ENCODE data around the gene WHRN. TPM values are rescaled to one million over a fixed set of nuclear protein-coding genes. Genes with fewer than 3 reads are reported as not detected.

WHRN gene
- total RNA-seq, 1 experiment from 2014 or later: 9.4 TPM

DNA sequence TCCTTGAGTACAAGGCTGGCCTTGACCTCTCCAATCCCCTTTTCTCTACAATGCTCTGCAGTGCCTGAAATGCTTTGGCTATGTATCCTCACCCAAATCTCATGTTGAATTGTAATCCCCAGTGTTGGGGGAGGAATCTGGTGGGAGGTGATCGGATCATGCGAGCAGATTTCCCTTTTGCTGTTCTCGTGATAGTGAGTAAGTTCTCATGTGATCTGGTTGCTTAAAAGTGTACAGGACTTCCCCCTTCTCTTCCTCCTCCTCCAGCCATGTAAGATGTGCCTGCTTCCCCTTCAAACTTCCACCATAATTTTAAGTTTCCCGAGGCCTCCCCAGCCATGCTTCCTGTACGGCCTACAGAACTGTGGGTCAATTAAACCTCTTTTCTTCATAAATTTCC, 89.0 kb downstream of the WHRN start:
- TF ChIP-seq, protein P1, sequence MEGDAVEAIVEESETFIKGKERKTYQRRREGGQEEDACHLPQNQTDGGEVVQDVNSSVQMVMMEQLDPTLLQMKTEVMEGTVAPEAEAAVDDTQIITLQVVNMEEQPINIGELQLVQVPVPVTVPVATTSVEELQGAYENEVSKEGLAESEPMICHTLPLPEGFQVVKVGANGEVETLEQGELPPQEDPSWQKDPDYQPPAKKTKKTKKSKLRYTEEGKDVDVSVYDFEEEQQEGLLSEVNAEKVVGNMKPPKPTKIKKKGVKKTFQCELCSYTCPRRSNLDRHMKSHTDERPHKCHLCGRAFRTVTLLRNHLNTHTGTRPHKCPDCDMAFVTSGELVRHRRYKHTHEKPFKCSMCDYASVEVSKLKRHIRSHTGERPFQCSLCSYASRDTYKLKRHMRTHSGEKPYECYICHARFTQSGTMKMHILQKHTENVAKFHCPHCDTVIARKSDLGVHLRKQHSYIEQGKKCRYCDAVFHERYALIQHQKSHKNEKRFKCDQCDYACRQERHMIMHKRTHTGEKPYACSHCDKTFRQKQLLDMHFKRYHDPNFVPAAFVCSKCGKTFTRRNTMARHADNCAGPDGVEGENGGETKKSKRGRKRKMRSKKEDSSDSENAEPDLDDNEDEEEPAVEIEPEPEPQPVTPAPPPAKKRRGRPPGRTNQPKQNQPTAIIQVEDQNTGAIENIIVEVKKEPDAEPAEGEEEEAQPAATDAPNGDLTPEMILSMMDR (IDR thresholded peaks at IDR 0.05; ENCODE audit: unreplicated experiment): no peak
- H3K27ac Mint-ChIP-seq (ENCODE audit: low read depth, unreplicated experiment): no peak overlapping the region
- no peaks in the 10 kb centered on the region for H3K27me3 Mint-ChIP-seq (ENCODE audit: insufficient read depth, unreplicated experiment)
- ChIA-PET CTCF (interaction anchor here (0.6 to 3.1 kb wide), 4 partner anchors 10 to 444 kb away, joined by 3 to 24 read pairs (median 4); no protein-coding TSS in a partner anchor), POLR2A (interaction anchor here (0.6 to 1.4 kb wide), 3 partner anchors 25 to 196 kb away, joined by 3 to 4 read pairs (median 3); no protein-coding TSS in a partner anchor)
- intact Hi-C loops (cut with micrococcal nuclease): no loop called here
- no peak for DNase-seq (ENCODE audit: unreplicated experiment)
- no peaks in the 10 kb centered on the region for H3K4me1 Mint-ChIP-seq (ENCODE audit: insufficient read depth, unreplicated experiment)
- peaks cover 7% of the 10 kb centered on the region for H3K36me3 Mint-ChIP-seq (ENCODE audit: insufficient read depth, unreplicated experiment)
- H3K9me3 Mint-ChIP-seq (ENCODE audit: unreplicated experiment): no peaks in the 10 kb centered on the region
- BruUV-seq (replicated peaks): no TSS peak
- no peak overlapping the region for H3K4me3 Mint-ChIP-seq (ENCODE audit: unreplicated experiment)

DNA sequence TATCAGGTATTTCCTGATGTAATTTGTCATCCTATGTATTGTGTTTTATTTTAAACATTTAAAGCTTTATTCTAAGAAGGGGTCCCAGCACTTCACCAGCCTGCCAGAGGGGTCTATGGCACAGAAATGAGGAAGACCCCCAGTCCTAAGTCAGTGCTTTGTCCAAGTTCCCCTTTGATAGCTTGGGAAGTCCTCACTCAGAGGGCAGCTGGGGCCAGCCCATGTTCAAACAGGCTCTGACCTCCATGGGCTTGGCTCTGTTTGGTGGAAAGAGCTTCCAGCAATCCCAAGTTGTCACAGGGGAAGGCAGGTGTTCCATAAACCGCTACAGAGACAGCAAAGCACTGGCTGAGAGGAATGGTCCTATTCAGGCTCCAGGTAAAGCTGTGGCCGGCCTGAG, 90.9 kb downstream of the WHRN start:
- Mint-ChIP-seq H3K4me1 (ENCODE audit: insufficient read depth, unreplicated experiment) (peaks cover 6% of the 10 kb centered on the region), H3K27ac (ENCODE audit: low read depth, unreplicated experiment) (no peak overlapping the region), H3K36me3 (ENCODE audit: insufficient read depth, unreplicated experiment) (peaks cover 7% of the 10 kb centered on the region), H3K9me3 (ENCODE audit: unreplicated experiment) (no peaks in the 10 kb centered on the region), H3K27me3 (ENCODE audit: insufficient read depth, unreplicated experiment) (no peaks in the 10 kb centered on the region), H3K4me3 (ENCODE audit: unreplicated experiment) (no peak overlapping the region)
- ChIA-PET POLR2A (interaction anchor here (1.2 kb wide), 1 partner anchor 9 kb away, joined by 3 read pairs; no protein-coding TSS in a partner anchor), CTCF (interaction anchor here (0.5 to 3.1 kb wide), 5 partner anchors 8 to 325 kb away, joined by 3 to 24 read pairs (median 6); no protein-coding TSS in a partner anchor)
- TF ChIP-seq, protein P1 (IDR thresholded peaks at IDR 0.05; ENCODE audit: unreplicated experiment): no peak
- intact Hi-C loops (cut with micrococcal nuclease): no loop called here
- no peak for DNase-seq (ENCODE audit: unreplicated experiment)
- no TSS peak for BruUV-seq (replicated peaks)

DNA sequence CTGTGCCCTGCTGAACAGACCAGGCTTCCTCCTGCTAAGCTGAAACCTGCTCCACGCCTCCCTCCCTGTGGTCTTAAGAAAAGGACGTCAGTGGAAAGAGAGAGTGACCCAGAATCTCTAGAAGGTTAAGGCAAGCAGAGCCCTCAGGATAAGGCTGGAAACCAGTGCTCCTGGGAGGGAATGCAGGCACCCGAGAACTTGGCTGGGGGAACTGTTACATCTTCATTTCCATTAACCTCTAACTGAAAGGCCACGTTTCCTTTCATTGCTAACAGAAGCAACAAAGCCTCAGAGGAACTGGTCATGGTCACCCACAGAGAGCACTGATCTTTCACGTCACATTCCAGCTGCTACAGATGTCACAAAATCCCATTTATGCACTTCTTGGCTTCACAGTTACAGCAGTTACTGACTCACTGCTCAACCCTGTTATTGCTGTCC, 91.4 kb downstream of the WHRN start:
- Mint-ChIP-seq H3K27ac (ENCODE audit: low read depth, unreplicated experiment) (no peak overlapping the region), H3K9me3 (ENCODE audit: unreplicated experiment) (no peaks in the 10 kb centered on the region), H3K4me1 (ENCODE audit: insufficient read depth, unreplicated experiment) (peaks cover 6% of the 10 kb centered on the region), H3K27me3 (ENCODE audit: insufficient read depth, unreplicated experiment) (no peaks in the 10 kb centered on the region), H3K4me3 (ENCODE audit: unreplicated experiment) (no peak overlapping the region), H3K36me3 (ENCODE audit: insufficient read depth, unreplicated experiment) (peaks cover 7% of the 10 kb centered on the region)
- intact Hi-C loops (cut with micrococcal nuclease): no loop called here
- no TSS peak for BruUV-seq (replicated peaks)
- TF ChIP-seq, protein P1 (IDR thresholded peaks at IDR 0.05; ENCODE audit: unreplicated experiment): no peak
- CTCF ChIA-PET: interaction anchor here (2.0 to 3.1 kb wide), 2 partner anchors 8 to 20 kb away, joined by 7 to 24 read pairs; no protein-coding TSS in a partner anchor
- POLR2A ChIA-PET: interaction anchor here (1.2 kb wide), 1 partner anchor 8 kb away, joined by 3 read pairs; no protein-coding TSS in a partner anchor
- no peak for DNase-seq (ENCODE audit: unreplicated experiment)

DNA sequence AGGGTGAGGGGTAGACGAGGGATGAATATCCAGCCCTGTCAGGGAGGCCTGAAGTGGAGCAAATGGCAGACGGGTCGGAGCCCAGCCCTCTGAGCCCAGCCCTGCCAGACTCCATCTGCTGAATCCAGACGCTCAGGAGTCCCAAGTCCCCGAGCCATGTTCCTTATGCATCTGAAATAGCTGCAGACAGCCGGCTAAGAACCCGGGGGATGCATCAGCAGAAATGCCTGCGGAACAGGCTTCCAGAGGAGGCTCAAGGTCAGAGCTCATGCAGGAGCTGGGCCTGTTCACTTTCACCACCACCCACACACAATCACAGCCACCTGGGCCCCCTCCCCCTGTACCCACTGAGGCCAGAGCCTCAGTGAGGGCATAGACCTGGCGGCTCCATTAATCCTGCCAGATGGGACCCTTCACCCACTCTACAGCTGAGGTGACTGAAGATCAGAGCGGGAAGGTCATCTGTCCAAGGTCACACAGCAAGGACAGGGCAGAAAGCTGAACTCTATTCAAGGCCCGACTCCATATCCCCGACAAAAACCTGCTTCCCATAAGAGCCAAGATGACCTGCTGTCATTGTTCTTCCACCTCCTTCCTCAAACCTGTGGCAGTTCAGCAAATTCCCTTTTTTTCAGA, 93.1 kb downstream of the WHRN start:
- POLR2A ChIA-PET: no interaction called here
- Mint-ChIP-seq H3K27ac (ENCODE audit: low read depth, unreplicated experiment) (no peak overlapping the region), H3K36me3 (ENCODE audit: insufficient read depth, unreplicated experiment) (peaks cover 7% of the 10 kb centered on the region), H3K4me3 (ENCODE audit: unreplicated experiment) (no peak overlapping the region), H3K9me3 (ENCODE audit: unreplicated experiment) (no peaks in the 10 kb centered on the region), H3K27me3 (ENCODE audit: insufficient read depth, unreplicated experiment) (no peaks in the 10 kb centered on the region), H3K4me1 (ENCODE audit: insufficient read depth, unreplicated experiment) (peaks cover 6% of the 10 kb centered on the region)
- CTCF ChIA-PET: interaction anchor here (1.7 kb wide), 1 partner anchor 22 kb away, joined by 6 read pairs; no protein-coding TSS in a partner anchor
- intact Hi-C loops (cut with micrococcal nuclease): no loop called here
- BruUV-seq (replicated peaks): no TSS peak
- TF ChIP-seq, protein P1 (IDR thresholded peaks at IDR 0.05; ENCODE audit: unreplicated experiment): no peak
- DNase-seq (ENCODE audit: unreplicated experiment): no peak

Measured in MCF 10A (cell line).